ENCODE data around the gene PRR14L. TPM values are rescaled to one million over a fixed set of nuclear protein-coding genes. Genes with fewer than 3 reads are reported as not detected.

The PRR14L gene
- total and polyA plus RNA-seq, 2 of the 13 experiments (the other 11 are each of a cell fraction or from before 2014, with no cell fraction given), result 6.6 to 16.5 TPM

GRCh38 chr22:31661851-31662667, 87.9 kb downstream of the PRR14L start, which contains the start of gene PISD (continued):
- TF ChIP-seq ATF3 (CRISPR knock-in tag; IDR thresholded peaks at IDR 0.05), result no peak
- TF ChIP-seq ZNF7 (CRISPR knock-in tag; IDR thresholded peaks at IDR 0.05), result no peak
- no peak for TF ChIP-seq MTERF4 (CRISPR knock-in tag; IDR thresholded peaks at IDR 0.05)
- peak; percentile 65; the same call in 1 of the 2 replicates for TF ChIP-seq BHLHE40 (IDR thresholded peaks at IDR 0.05; ENCODE audit: low read length)
- TF ChIP-seq CEBPB (IDR thresholded peaks at IDR 0.05; ENCODE audit: borderline replicate concordance, low read depth, low read length), result no peak
- no peak; the same call in 1 of the 2 replicates for TF ChIP-seq DZIP1 (CRISPR knock-in tag; IDR thresholded peaks at IDR 0.05)
- no peak for TF ChIP-seq GPBP1L1 (CRISPR knock-in tag; IDR thresholded peaks at IDR 0.05)
- TF ChIP-seq CREB3 (CRISPR knock-in tag; IDR thresholded peaks at IDR 0.05), result no peak
- no peak for TF ChIP-seq SMARCE1 (IDR thresholded peaks at IDR 0.05; ENCODE audit: borderline replicate concordance)
- TF ChIP-seq ISX (CRISPR knock-in tag; conservative IDR thresholded peaks at IDR 0.05), result no peak
- TF ChIP-seq CHD4 (IDR thresholded peaks at IDR 0.05; ENCODE audit: borderline replicate concordance, low read length), result no peak
- TF ChIP-seq ZNF615 (CRISPR knock-in tag; IDR thresholded peaks at IDR 0.05; ENCODE audit: borderline replicate concordance), result no peak
- no peak for TF ChIP-seq E2F5 (CRISPR knock-in tag; conservative IDR thresholded peaks at IDR 0.05)
- no peak for TF ChIP-seq ZNF563 (CRISPR knock-in tag; IDR thresholded peaks at IDR 0.05)
- peak; percentile 54 for TF ChIP-seq AGO2 (optimal IDR thresholded peaks at IDR 0.05; ENCODE audit: low read depth, low read length)
- TF ChIP-seq ATF5 (CRISPR knock-in tag; IDR thresholded peaks at IDR 0.05; ENCODE audit: low read depth), result peak; percentile 40; the same call in 1 of the 2 replicates
- peak; percentile 71 for TF ChIP-seq RXRB (CRISPR knock-in tag; IDR thresholded peaks at IDR 0.05; ENCODE audit: borderline replicate concordance)
- no peak for TF ChIP-seq SATB2 (CRISPR knock-in tag; IDR thresholded peaks at IDR 0.05)
- TF ChIP-seq SOX6 (IDR thresholded peaks at IDR 0.05), result no peak
- peak; percentile 6; the same call in 1 of the 2 replicates for TF ChIP-seq SOX6 (CRISPR knock-in tag; IDR thresholded peaks at IDR 0.05)
- TF ChIP-seq ZNF205 (CRISPR knock-in tag; IDR thresholded peaks at IDR 0.05), result no peak; the same call in 1 of the 2 replicates
- TF ChIP-seq HCFC1 (IDR thresholded peaks at IDR 0.05; ENCODE audit: low read depth, low read length), result peak; percentile 68; the same call in 1 of the 2 replicates
- no peak for TF ChIP-seq TEAD3 (CRISPR knock-in tag; optimal IDR thresholded peaks at IDR 0.05; ENCODE audit: borderline replicate concordance)

Data from HepG2 (cell line).